Keratinocyte (primary cell): Measurements from ENCODE around the gene PAAF1.

Source experiments
- CTCF ChIP-seq, 3 experiments: IDR thresholded peaks in 1 of 3; conservative IDR thresholded peaks in 1 of 3; optimal IDR thresholded peaks in 1 of 3; 2 replicates in 2 of 3; 3 replicates in 1 of 3; pipeline versions ENCODE3 to v1.5.1; 2011; ENCODE audit warnings: low read length in 3 of 3, mild to moderate bottlenecking in 3 of 3, moderate library complexity in 2 of 3, control low read depth in 1 of 3, inconsistent platforms in 1 of 3; ENCODE audit not compliant: insufficient read depth in 2 of 3; ENCODE audit errors: extremely low read depth in 1 of 3
- EZH2 ChIP-seq: IDR thresholded peaks from one replicate; pipeline ENCODE4 v1.6.1; 2012; ENCODE audit warnings: inconsistent platforms, mild to moderate bottlenecking, low read length, moderate library complexity

GRCh38 chr11:73870261-73870660, 6.5 kb upstream of the PAAF1 start:
- TF ChIP-seq CTCF (optimal IDR thresholded peaks at IDR 0.05 in 1 of 3, IDR thresholded peaks at IDR 0.05 in 1 of 3, conservative IDR thresholded peaks at IDR 0.05 in 1 of 3; ENCODE audit: extremely low read depth in 1 of 3, insufficient read depth in 2 of 3, low read length in 3 of 3) = no peak
- TF ChIP-seq EZH2 = no peak
